ENCODE measurements around the gene TIGD4.

Gene TIGD4

GRCh38 chr4:152779513-152780266 lies at the start of gene TIGD4, which contains the start of gene ARFIP1:
TIGD4 (minus strand) TSS chr4:152779730; CDS start chr4:152771004, 8,726 bp downstream.
ARFIP1 (plus strand) TSS chr4:152779954; CDS start chr4:152829634, 49,680 bp downstream.
- peak; percentile 89 for DNase-seq

DNA sequence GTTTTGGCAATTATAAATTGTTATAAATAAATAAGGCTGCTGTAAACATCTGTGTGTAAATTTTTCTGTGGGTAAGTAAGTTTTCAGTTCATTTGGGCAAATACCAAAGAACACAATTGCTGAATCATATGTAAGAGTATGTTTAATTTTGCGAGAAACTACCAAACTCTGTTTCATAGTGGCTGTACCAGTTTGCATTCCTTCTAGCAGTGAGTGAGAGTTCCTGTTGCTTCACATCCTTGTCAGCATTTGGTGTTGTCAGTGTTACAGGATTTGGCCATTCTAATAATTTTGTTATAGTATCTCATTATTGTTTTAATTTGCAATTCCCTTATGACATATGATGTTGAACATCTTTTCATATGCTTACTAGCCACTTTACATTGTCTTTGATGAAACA lies 48.6 kb upstream of the TIGD4 start:
- DNase-seq, result no peak

DNA sequence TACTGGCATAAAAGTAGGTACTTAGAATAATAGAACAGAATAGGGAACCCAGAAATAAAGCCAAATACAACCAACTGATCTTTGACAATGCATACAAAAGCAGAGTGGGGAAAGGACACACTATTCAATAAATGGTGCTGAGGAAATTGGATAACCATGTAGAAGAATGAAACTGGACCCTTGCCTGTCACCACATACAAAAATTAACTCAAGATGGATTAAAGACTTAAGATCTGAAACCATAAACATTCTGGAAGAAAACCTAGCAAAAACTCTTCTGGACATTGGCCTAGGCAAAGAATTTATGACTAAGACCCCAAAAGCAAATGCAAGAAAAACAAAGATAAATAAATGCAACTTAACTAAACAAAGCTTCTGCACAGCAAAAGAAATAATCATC lies 45.8 kb upstream of the TIGD4 start:
- no peak for DNase-seq

- DNase-seq, result no peak
Measured at GRCh38 chr4:152824561-152824960, 45.0 kb upstream of the TIGD4 start.

DNA sequence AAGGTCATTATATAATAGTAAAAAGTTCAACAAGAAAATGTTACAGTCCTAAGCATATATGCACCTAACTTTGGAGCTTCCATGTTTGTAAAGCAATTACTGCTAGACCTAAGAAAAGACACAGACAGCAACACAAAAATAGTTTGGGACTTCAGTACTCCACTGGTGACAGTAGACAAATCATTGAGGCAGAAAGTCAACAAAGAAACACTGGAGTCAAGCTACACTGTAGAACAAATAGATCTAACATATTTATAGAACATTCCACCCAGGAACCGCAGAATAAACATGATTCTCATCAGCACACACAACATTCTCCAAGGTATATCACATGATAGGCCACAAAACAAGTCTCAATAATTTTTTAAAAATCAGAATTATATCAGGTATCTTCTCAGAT lies 42.8 kb upstream of the TIGD4 start:
- no peak for DNase-seq

GRCh38 chr4:152820073-152820472 lies 40.5 kb upstream of the TIGD4 start:
- DNase-seq, result no peak

DNA sequence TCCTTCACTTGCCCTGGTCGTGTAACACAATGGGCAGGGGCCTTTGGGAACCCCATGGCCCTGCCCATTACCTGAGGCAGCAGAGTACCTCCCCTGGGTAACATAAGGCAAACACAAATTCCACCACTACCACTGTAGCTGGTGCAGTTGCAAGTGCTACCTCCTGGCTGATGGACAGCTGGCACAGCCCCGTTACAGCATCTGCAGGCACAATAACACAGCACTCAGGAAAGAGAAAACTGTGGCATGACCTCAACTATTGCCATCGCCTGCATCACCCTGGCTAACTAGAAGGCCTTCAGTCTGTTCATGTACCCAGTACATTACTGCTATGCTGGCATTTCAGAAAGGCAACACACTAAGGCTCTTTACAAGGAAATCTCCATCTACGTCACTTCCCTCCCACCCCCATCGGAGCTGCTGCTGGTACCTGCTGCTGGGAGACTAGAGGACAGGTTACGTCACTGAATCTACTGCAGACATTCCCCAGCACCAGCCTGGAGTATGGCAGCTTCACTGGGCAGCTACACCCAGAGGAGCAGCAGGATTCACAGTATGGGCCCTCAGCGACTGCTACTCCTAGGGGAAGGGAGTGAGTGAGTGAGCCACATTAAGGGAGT lies 39.6 kb upstream of the TIGD4 start:
- no peak for DNase-seq

DNA sequence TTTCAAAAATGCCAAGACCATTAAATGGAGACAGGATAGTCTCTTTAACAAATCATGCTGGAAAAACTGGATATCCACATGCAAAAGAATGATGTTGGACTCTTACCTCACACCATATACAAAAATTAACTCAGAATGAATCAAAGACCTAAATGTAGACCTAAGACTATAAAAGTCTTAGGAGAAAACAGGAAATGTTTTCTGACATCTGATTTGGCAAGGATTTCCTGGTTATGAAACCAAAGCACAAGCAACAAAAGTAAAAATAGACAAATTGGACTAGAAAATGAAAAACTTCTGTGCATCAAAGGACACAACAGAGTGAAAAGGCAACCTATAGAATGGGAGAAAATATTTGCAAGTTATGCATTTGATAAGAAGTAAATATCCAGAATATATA lies 37.8 kb upstream of the TIGD4 start:
- no peak for DNase-seq

GRCh38 chr4:152815078-152815477 lies 35.5 kb upstream of the TIGD4 start:
- no peak for DNase-seq

DNA sequence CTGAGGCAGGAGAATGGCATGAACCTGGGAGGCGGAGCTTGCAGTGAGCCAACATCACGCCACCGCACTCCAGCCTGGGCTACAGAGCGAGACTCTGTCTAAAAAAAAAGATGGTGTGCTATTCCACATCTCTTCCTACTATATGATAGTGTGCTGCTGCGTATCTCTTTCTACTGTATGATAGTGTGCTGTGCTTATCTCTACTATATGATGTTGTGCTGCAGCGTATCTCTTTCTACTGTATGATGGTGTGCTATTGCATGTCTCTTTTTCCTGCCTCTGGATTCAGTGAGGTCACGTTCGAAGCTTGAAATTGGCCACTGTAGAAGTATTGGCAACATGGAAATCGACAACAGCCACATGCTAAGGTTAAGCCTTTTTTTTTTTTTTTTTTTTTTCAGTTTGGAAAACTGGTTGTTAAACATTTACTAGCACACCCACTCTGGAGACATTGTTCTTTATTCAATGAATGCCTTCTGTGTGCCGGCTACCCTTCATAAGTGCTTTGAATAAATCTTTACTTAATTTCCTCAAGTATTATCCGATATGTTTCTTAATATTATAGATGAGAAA lies 31.3 kb upstream of the TIGD4 start:
- no peak for DNase-seq

- no peak for DNase-seq
Measured at GRCh38 chr4:152808670-152809069, 29.1 kb upstream of the TIGD4 start.

DNA sequence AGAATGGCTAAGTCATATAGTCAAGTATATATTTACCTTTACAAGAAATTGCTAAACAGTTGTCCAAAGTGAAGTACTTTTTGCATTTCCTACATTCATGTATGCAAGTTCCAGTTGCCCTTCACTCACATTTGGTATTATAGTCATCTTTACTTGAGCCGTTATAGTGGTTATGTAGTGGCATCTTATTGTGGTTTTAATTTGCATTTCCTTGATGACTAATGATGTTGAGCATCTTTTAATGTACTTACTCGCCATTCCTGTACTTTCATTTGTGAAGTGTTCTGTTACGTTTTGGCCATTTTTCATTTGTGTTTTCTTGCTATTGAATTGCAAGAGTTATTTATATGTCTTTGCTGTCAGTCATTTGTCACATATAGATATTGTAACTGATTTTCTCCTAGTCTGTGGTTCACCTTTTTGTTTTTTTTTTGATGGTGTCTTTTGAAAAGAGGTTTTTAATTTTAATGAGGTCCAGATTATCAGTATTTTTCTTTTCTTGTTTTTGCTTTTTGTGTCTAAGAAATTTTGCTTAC lies 27.8 kb upstream of the TIGD4 start:
- no peak for DNase-seq

DNA sequence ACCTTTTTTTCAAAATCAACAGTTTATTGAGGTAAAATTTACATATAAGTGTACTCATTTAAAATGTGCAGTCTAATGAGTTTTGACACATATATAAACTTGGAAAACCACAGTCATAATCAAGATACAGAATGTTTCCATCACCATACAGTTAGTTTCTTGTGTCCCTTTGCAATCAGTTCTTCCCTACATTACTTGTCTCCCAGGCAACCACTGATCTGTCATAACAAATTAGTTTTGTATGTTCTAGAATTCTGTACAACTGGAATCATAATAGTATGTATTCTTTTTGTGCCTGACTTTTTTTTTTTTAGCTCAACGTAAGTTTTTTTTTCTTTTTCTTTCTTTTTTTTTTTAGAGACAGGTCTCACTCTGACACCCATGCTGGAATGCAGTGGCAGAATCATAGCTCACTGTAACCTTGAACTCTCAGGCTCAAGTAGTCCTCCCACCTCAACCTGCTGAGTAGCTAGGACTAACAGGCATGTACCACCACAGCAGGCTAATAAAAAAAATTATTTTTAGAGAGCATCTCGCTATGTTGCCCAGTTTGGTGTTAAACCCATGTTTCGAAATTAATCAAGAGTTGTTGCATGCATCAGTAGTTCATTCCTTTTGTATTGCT lies 27.1 kb upstream of the TIGD4 start:
- no peak for DNase-seq

- DNase-seq, result no peak
Measured at GRCh38 chr4:152805818-152806217, 26.3 kb upstream of the TIGD4 start.

GRCh38 chr4:152805071-152805650 lies 25.6 kb upstream of the TIGD4 start:
- DNase-seq, result no peak

DNA sequence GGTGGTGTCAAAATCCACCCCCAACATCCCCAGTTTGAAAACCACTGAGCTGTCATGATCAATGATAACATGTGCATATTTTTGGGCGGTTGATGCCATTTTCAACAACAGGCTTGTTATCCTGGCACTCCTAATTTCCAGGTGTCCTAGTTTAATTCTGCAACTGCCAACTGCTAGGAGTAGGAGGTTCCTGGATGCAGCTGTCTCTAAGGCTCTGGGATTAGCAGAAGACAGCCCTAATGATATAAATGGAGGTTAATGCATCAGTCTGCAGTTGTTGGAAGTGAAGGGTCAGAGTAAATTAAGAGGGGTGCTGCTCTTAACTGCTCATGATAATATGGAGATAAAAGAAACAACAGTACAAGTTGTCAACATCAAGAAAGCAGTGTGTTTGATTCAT lies 24.0 kb upstream of the TIGD4 start:
- DNase-seq, result no peak

GRCh38 chr4:152795891-152796290 lies 16.4 kb upstream of the TIGD4 start:
- DNase-seq, result no peak

DNA sequence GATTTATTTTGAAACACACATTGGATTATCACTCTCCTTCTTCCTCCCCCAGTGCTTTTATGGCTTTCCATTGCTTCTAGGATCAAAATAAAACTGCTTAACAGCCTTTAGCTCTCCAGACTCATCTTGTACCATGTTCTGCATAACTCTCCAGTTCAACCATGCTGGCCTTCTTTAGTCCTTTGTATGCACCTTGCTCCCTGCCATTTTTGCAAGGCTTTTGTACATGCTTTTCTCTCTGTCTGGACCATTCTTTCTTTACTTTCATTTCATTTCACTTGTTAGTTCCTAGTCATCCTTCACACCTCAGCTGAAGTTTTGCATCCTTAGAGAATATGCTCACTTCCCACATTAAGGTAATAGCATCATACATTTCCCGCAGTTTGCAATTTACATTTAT lies 7.1 kb upstream of the TIGD4 start:
- DNase-seq, result no peak

DNA sequence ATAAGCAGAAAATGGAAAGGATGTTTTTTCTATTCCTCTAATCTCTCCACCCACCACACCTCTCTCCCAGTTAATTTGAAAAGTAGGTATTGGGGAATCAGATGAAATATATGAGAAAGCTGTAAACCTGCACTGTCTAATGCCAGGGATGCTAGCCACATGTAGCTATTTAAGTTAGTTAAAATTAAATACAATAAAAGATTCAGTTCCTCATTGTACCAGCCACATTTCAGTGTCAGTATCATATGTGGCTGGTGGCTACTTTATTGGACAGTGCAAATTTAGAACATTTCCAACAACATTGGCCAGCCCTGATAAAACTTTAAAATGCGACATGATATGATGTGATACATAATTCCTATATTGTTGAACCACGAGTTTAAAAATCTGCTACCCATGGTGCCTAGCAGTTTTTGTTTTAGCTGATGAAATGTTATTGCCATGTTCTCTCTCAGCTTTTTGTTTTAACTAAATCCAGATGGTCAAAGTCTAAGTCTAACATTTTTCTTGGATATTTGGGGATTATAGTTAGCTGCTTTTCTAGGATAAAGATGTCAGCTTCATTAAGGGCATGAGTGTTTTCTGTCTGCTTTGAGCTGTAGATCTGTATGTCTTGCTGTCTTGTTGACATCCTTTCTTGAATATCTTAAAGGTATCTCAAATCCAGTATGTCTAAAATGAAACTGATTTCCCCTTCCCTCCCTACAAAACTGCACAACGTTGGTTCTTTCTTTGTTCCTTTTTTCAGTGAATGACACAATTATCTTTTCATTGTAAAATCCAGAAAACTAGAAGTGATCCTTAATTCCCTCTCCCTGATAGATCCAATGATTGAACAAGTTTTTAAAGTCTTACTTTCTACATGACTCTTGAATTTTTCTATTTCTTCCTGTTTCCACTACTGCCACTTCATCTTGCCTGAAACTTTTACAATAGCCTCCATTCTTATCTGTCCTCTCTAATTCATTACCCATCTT lies 6.4 kb upstream of the TIGD4 start:
- no peak for DNase-seq

GRCh38 chr4:152784490-152785350 lies 5.2 kb upstream of the TIGD4 start:
- no peak for DNase-seq

DNA sequence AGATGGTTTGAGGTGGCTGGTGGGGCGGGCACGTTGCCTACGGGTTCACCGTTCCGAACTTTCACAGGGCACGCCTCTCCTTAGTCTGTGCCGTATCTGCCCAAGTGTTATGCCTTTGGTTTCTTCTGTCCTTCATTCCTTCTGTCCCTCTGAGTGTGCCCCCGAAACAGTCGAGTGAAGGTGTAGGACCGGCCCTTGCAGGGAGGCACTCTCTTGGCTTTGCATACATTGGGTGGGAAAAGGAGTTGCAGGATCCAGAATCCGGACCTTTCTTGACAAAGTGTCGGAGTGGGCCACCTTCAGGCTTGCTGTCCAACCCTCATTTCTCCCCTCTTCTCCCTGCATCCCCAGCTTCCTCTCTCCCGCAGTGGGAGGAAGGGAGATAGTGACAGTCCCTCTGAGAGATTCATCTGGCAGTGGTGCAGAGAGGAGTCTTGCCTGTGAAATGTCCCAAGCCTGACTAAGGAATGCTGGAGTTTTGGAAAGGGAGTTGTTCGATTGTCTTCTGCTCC lies 793 bp upstream of the TIGD4 start:
- no peak for DNase-seq

All from NCI-H1436 treated with DMSO at 0.1 percent for 48 hours (cell line).